K562 treated with DMSO at 1 percent for 4 hours (cell line): Measurements from ENCODE around the gene RIMS3. TPM values are rescaled to one million over a fixed set of nuclear protein-coding genes. Genes with fewer than 3 reads are reported as not detected.

Source experiments
- total RNA-seq: library from RNA; unstranded; fragments of 300-600 nt; gene quantifications from 2 replicates; pipeline ENCODE4 v1.2.3, GENCODE V29; 2022; ENCODE audit not compliant: insufficient read depth

Gene RIMS3
- 0.80 and 1.3 TPM in 2 replicates for total RNA-seq

GRCh38 chr1:40665335-40666171 is at the start of gene RIMS3:
TSS of gene RIMS3 (minus strand) at chr1:40665682. CDS start at chr1:40641925, 23,757 bp downstream.

GRCh38 chr1:40691538-40692428 is 26.3 kb upstream of the RIMS3 start, which contains the start of gene NFYC:
TSS of gene NFYC (plus strand) at chr1:40691704. CDS start at chr1:40738844, 47,140 bp downstream.

Other genes starting within 250 kb of the RIMS3 start
- 2.7 and 4.3 TPM in 2 replicates for gene ZFP69B, start 215.2 kb downstream of the RIMS3 start, total RNA-seq
- gene ZFP69, start 188.4 kb downstream of the RIMS3 start, total RNA-seq = 2.6 and 2.8 TPM in 2 replicates
- gene EXO5, start 156.9 kb downstream of the RIMS3 start, total RNA-seq = 3.3 and 7.2 TPM in 2 replicates
- gene ZNF684, start 134.0 kb downstream of the RIMS3 start, total RNA-seq = 8.4 and 11.1 TPM in 2 replicates
- gene NFYC, start 26.0 kb upstream of the RIMS3 start, total RNA-seq = 72.7 and 86.1 TPM in 2 replicates
- 2.3 and 4.0 TPM in 2 replicates for gene KCNQ4, start 118.1 kb upstream of the RIMS3 start, total RNA-seq
- 11.4 and 16.9 TPM in 2 replicates for gene CITED4, start 196.7 kb upstream of the RIMS3 start, total RNA-seq